GM12878 (cell line): Measurements from ENCODE around the gene ABCA2. TPM values are rescaled to one million over a fixed set of nuclear protein-coding genes. Genes with fewer than 3 reads are reported as not detected.

Experiments
- ASH2L ChIP-seq: fragments of 300-600, 200-600 bp; sonication (generic); IDR thresholded peaks from 2 replicates; pipeline ENCODE4 v1.6.1; 2017; ENCODE audit warnings: low read depth, mild to moderate bottlenecking, borderline replicate concordance
- JUNB ChIP-seq: IDR thresholded peaks from 2 replicates; pipeline ENCODE4 v1.6.1; 2016; ENCODE audit warnings: antibody characterized with exemption, mild to moderate bottlenecking
- NFXL1 ChIP-seq: fragments of 450-650 bp; IDR thresholded peaks from 2 replicates; pipeline ENCODE4 v1.6.1; 2017; ENCODE audit warnings: antibody characterized with exemption, mild to moderate bottlenecking, borderline replicate concordance
- PML ChIP-seq: IDR thresholded peaks from 2 replicates; pipeline ENCODE4 v1.6.1; 2012; ENCODE audit warnings: low read length, inconsistent platforms
- RB1 ChIP-seq: fragments of 450-650 bp; formaldehyde crosslinking; IDR thresholded peaks from 2 replicates; pipeline ENCODE4 v1.6.1; 2017; ENCODE audit warnings: mild to moderate bottlenecking, borderline replicate concordance
- TCF12 ChIP-seq: IDR thresholded peaks from 2 replicates; pipeline ENCODE4 v1.6.1; 2011; ENCODE audit warnings: low read depth, mild to moderate bottlenecking, low read length
- TCF3 ChIP-seq: IDR thresholded peaks from 2 replicates; pipeline ENCODE4 v1.6.1; 2012; ENCODE audit warnings: low read depth, mild to moderate bottlenecking, low read length, borderline replicate concordance; ENCODE audit not compliant: insufficient read depth
- YY1 ChIP-seq: IDR thresholded peaks from 2 replicates; pipeline ENCODE4 v1.6.1; 2011; ENCODE audit warnings: low read depth, mild to moderate bottlenecking, low read length
- ZNF687 ChIP-seq: fragments of 450-650 bp; IDR thresholded peaks from 2 replicates; pipeline ENCODE4 v1.6.1; 2017; ENCODE audit warnings: mild to moderate bottlenecking, moderate library complexity
- polyA plus RNA-seq, 11 experiments: library from polyadenylated mRNA; depleted of rRNA in 4 of 11; unstranded in 6 of 11; stranded (reverse) in 5 of 11; fragments of >200 nt; fragmentation: Nextera tagmentation in 4 of 11; fragmentation: Illumina TruSeq in 1 of 11; extraction: Ambion mirVana in 4 of 11; extraction: Trizol in 1 of 11; gene quantifications; 1 replicate in 1 of 11; 2 replicates in 10 of 11; pipeline versions ENCODE4 v1.2.1 to v1.2.3, GENCODE V29; 2011 to 2016; ENCODE audit warnings: inconsistent platforms in 2 of 11, missing spikeins in 2 of 11, low read depth in 1 of 11
- total RNA-seq, 4 experiments: library from RNA; depleted of rRNA in 3 of 4; stranded (reverse); fragments of >200 nt in 3 of 4; fragmentation: Illumina TruSeq in 1 of 4; extraction: Trizol in 1 of 4; gene quantifications; 2 replicates each; pipeline versions ENCODE4 v1.2.1 to v1.2.3, GENCODE V29; 2013 to 2021
- TF ChIP-seq, protein P1 (sequence below): IDR thresholded peaks from 2 replicates; pipeline ENCODE4 v1.6.1; 2012; ENCODE audit warnings: improper control_type of control experiment, low read depth, low read length; ENCODE audit not compliant: insufficient replicate concordance
- TF ChIP-seq, protein P2 (sequence below): fragments of 450-650 bp; IDR thresholded peaks from 2 replicates; pipeline ENCODE4 v1.6.1; 2014; ENCODE audit warnings: mild to moderate bottlenecking
- TF ChIP-seq, protein P3 (sequence below): fragments of 450-650 bp; IDR thresholded peaks from 2 replicates; pipeline ENCODE4 v1.6.1; 2016; ENCODE audit warnings: mild to moderate bottlenecking, moderate library complexity, borderline replicate concordance
- TF ChIP-seq, protein P4 (sequence below): fragments of 450-650 bp; IDR thresholded peaks from 2 replicates; pipeline ENCODE4 v1.6.1; 2017; ENCODE audit warnings: low read depth, mild to moderate bottlenecking, moderate library complexity

ABCA2 gene
- total and polyA plus RNA-seq, 10 of the 15 experiments (the other 5 are each of a cell fraction or from before 2014, with no cell fraction given), result 0.13 to 2.6 (median 0.71) TPM; not detected in 2

DNA sequence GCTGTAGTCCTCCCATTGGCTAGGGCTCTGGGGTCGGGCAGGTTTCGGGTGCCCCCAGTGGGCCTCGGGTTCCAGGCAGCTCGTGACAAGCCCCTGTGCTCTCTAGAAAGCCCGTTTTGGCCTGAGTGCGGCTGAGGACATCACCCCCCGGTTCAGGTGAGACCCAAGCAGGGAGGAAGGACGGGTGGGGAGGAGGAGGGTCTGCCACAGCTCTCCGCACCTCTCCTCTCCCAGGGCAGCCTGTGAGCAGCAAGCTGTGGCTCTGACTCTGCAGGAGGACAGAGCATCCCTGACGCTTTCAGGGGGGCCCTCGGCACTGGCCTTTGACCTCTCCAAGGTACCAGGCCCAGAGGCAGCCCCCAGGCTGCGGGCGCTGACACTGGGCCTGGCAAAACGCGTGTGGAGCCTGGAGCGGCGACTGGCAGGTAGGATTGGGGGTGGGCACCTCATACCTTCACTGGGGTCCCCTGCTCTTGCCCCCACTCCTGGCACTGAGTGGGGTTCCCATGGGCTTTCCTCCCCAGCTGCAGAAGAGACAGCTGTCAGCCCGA is 35.1 kb downstream of the ABCA2 start (continued):
- TF ChIP-seq, protein P1, sequence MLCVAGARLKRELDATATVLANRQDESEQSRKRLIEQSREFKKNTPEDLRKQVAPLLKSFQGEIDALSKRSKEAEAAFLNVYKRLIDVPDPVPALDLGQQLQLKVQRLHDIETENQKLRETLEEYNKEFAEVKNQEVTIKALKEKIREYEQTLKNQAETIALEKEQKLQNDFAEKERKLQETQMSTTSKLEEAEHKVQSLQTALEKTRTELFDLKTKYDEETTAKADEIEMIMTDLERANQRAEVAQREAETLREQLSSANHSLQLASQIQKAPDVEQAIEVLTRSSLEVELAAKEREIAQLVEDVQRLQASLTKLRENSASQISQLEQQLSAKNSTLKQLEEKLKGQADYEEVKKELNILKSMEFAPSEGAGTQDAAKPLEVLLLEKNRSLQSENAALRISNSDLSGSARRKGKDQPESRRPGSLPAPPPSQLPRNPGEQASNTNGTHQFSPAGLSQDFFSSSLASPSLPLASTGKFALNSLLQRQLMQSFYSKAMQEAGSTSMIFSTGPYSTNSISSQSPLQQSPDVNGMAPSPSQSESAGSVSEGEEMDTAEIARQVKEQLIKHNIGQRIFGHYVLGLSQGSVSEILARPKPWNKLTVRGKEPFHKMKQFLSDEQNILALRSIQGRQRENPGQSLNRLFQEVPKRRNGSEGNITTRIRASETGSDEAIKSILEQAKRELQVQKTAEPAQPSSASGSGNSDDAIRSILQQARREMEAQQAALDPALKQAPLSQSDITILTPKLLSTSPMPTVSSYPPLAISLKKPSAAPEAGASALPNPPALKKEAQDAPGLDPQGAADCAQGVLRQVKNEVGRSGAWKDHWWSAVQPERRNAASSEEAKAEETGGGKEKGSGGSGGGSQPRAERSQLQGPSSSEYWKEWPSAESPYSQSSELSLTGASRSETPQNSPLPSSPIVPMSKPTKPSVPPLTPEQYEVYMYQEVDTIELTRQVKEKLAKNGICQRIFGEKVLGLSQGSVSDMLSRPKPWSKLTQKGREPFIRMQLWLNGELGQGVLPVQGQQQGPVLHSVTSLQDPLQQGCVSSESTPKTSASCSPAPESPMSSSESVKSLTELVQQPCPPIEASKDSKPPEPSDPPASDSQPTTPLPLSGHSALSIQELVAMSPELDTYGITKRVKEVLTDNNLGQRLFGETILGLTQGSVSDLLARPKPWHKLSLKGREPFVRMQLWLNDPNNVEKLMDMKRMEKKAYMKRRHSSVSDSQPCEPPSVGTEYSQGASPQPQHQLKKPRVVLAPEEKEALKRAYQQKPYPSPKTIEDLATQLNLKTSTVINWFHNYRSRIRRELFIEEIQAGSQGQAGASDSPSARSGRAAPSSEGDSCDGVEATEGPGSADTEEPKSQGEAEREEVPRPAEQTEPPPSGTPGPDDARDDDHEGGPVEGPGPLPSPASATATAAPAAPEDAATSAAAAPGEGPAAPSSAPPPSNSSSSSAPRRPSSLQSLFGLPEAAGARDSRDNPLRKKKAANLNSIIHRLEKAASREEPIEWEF, result no peak
- no peak for TF ChIP-seq TCF12
- TF ChIP-seq JUNB, result no peak
- TF ChIP-seq NFXL1, result peak; percentile 91
- TF ChIP-seq, protein P2, sequence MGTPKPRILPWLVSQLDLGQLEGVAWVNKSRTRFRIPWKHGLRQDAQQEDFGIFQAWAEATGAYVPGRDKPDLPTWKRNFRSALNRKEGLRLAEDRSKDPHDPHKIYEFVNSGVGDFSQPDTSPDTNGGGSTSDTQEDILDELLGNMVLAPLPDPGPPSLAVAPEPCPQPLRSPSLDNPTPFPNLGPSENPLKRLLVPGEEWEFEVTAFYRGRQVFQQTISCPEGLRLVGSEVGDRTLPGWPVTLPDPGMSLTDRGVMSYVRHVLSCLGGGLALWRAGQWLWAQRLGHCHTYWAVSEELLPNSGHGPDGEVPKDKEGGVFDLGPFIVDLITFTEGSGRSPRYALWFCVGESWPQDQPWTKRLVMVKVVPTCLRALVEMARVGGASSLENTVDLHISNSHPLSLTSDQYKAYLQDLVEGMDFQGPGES, result no peak
- TF ChIP-seq ZNF687, result no peak
- TF ChIP-seq PML, result no peak
- TF ChIP-seq ASH2L, result no peak
- no peak for TF ChIP-seq RB1
- TF ChIP-seq, protein P3, sequence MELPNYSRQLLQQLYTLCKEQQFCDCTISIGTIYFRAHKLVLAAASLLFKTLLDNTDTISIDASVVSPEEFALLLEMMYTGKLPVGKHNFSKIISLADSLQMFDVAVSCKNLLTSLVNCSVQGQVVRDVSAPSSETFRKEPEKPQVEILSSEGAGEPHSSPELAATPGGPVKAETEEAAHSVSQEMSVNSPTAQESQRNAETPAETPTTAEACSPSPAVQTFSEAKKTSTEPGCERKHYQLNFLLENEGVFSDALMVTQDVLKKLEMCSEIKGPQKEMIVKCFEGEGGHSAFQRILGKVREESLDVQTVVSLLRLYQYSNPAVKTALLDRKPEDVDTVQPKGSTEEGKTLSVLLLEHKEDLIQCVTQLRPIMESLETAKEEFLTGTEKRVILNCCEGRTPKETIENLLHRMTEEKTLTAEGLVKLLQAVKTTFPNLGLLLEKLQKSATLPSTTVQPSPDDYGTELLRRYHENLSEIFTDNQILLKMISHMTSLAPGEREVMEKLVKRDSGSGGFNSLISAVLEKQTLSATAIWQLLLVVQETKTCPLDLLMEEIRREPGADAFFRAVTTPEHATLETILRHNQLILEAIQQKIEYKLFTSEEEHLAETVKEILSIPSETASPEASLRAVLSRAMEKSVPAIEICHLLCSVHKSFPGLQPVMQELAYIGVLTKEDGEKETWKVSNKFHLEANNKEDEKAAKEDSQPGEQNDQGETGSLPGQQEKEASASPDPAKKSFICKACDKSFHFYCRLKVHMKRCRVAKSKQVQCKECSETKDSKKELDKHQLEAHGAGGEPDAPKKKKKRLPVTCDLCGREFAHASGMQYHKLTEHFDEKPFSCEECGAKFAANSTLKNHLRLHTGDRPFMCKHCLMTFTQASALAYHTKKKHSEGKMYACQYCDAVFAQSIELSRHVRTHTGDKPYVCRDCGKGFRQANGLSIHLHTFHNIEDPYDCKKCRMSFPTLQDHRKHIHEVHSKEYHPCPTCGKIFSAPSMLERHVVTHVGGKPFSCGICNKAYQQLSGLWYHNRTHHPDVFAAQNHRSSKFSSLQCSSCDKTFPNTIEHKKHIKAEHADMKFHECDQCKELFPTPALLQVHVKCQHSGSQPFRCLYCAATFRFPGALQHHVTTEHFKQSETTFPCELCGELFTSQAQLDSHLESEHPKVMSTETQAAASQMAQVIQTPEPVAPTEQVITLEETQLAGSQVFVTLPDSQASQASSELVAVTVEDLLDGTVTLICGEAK, result no peak
- no peak for TF ChIP-seq YY1
- TF ChIP-seq, protein P4, sequence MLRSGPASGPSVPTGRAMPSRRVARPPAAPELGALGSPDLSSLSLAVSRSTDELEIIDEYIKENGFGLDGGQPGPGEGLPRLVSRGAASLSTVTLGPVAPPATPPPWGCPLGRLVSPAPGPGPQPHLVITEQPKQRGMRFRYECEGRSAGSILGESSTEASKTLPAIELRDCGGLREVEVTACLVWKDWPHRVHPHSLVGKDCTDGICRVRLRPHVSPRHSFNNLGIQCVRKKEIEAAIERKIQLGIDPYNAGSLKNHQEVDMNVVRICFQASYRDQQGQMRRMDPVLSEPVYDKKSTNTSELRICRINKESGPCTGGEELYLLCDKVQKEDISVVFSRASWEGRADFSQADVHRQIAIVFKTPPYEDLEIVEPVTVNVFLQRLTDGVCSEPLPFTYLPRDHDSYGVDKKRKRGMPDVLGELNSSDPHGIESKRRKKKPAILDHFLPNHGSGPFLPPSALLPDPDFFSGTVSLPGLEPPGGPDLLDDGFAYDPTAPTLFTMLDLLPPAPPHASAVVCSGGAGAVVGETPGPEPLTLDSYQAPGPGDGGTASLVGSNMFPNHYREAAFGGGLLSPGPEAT, result no peak
- TF ChIP-seq TCF3, result no peak
